Activated T-helper 2 cell treated with anti-CD3 and anti-CD28 coated beads, Interferon-gamma antibody, Interleukin-2, Interleukin-4, amounts not matched to agents 10 μg/mL and 5 μg/mL and 100 μg/mL, durations not matched to agents 14 hours and 24 hours and 36 hours (primary cell): ENCODE measurements around the gene WDR20. TPM values are rescaled to one million over a fixed set of nuclear protein-coding genes. Genes with fewer than 3 reads are reported as not detected.
A peak's percentile ranks its signal among the peaks of the same experiment; 100 is the strongest.

Experiments used
- DNase-seq: peaks from one replicate; pipeline ENCODE4 v3.0.0; 2021; ENCODE audit warnings: low spot score
- H3K27ac Mint-ChIP-seq: one replicate; pipeline ENCODE4 v1.8.0; 2021; ENCODE audit warnings: mixed read lengths
- H3K27me3 Mint-ChIP-seq: one replicate; pipeline ENCODE4 v1.8.0; 2021; ENCODE audit warnings: low read depth, mixed read lengths
- H3K36me3 Mint-ChIP-seq: one replicate; pipeline ENCODE4 v1.8.0; 2021; ENCODE audit warnings: low read depth, mixed read lengths
- H3K4me1 Mint-ChIP-seq: one replicate; pipeline ENCODE4 v1.8.0; 2021; ENCODE audit warnings: low read depth, mixed read lengths
- H3K4me3 Mint-ChIP-seq: one replicate; pipeline ENCODE4 v1.8.0; 2021; ENCODE audit warnings: low read depth, mild to moderate bottlenecking, moderate library complexity, mixed read lengths
- H3K9me3 Mint-ChIP-seq: one replicate; pipeline ENCODE4 v1.8.0; 2021; ENCODE audit warnings: mixed read lengths
- intact Hi-C: fragments of 100-400 bp; cut with micrococcal nuclease; formaldehyde crosslinking; loops from one replicate; pipeline ENCODE4 v1.15.1; 2023
- total RNA-seq: library from RNA; stranded (reverse); gene quantifications from 2 replicates; pipeline ENCODE4 v1.2.3, GENCODE V29; 2022

The WDR20 gene
- total RNA-seq, 1 donor from 2014 or later, result 37.0 TPM

DNA sequence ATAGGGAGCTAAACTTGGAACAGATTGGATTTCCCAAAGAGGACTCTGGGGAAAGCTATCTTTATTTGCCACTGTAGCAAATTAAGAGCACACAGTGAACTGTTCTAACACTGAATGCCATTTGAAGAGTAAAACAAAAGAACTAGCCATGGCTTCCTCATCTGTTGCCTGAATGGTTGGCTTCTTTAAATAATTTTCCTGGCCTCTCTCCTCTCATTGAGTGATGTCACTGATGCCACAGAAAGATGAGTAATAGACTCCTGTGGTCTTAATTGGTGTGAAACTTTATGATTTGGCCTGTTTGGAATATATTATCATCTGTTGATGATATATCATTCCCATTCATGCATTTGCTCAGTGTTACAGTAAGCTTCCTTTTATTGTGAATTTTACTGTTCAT lies 42.5 kb downstream of the WDR20 start:
- H3K4me3 Mint-ChIP-seq, result no peak overlapping the region
- no peaks in the 10 kb centered on the region for H3K9me3 Mint-ChIP-seq
- intact Hi-C loops, result loop anchor here (5.0 kb wide), 1 partner anchor 40 kb away; no protein-coding TSS in a partner anchor
- no peak for DNase-seq
- H3K27me3 Mint-ChIP-seq, result no peaks in the 10 kb centered on the region
- H3K36me3 Mint-ChIP-seq, result no peaks in the 10 kb centered on the region
- no peak overlapping the region for H3K27ac Mint-ChIP-seq
- peaks cover 50% of the 10 kb centered on the region for H3K4me1 Mint-ChIP-seq

DNA sequence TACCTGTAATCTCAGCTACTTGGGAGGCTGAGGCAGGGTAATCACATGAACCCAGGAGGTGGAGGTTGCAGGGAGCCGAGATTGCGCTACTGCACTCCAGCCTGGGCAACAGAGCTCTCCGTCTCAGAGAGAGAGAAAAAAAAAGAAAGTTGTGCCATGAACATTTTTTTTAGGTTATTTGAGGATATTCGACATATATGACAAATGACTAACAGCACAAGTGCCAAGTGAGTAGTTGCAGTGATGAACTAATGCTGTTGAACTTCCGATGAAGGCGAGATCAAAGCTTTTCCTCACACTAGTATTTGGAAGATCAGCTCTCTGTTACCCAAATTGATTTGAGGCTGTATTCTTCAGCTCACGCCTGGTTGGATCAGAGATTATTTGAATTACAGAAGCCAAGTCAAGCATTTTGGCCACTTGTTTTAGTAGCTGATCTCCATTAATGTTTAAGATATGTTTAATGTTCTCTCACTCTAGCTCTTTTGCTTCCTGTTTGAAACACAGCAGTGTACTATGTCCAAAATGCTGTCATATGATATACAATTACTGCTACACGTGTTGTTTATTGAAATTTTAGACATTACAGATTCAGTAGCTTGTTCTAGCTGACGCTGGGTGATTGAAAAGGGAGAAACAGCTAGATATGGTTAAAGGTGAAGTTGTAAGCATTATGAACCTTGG lies 43.4 kb downstream of the WDR20 start:
- Mint-ChIP-seq H3K9me3 (no peaks in the 10 kb centered on the region), H3K4me1 (peaks cover 48% of the 10 kb centered on the region), H3K27ac (peak overlapping the region; percentile 83), H3K27me3 (no peaks in the 10 kb centered on the region), H3K4me3 (no peak overlapping the region), H3K36me3 (no peaks in the 10 kb centered on the region)
- intact Hi-C loops, result loop anchor here (5.0 kb wide), 1 partner anchor 41 kb away; no protein-coding TSS in a partner anchor
- DNase-seq, result no peak

DNA sequence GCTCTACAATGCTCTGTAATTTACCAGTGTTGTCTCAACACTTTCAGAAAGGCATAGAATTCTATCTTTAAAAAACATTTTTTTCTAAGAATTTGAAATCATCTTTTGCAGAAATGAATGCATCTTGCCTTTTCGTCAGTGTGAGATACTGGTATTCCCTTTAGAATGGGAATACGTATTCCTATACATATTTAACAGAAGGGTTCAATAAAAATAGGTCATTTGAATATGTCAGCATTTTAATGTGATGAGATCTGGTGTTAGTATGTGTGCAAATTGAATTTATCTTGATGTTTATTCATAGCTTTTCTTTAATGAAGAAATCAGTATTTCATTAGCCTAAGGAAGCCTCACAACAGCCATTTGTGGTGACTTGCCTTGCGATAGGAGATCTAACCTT lies 44.2 kb downstream of the WDR20 start:
- peaks cover 45% of the 10 kb centered on the region for H3K4me1 Mint-ChIP-seq
- no peaks in the 10 kb centered on the region for H3K36me3 Mint-ChIP-seq
- DNase-seq, result no peak
- H3K27ac Mint-ChIP-seq, result peak overlapping the region; percentile 83
- intact Hi-C loops, result loop anchor here (5.0 kb wide), 1 partner anchor 42 kb away; no protein-coding TSS in a partner anchor
- no peaks in the 10 kb centered on the region for H3K27me3 Mint-ChIP-seq
- H3K4me3 Mint-ChIP-seq, result peak overlapping the region; percentile 27
- H3K9me3 Mint-ChIP-seq, result no peaks in the 10 kb centered on the region

DNA sequence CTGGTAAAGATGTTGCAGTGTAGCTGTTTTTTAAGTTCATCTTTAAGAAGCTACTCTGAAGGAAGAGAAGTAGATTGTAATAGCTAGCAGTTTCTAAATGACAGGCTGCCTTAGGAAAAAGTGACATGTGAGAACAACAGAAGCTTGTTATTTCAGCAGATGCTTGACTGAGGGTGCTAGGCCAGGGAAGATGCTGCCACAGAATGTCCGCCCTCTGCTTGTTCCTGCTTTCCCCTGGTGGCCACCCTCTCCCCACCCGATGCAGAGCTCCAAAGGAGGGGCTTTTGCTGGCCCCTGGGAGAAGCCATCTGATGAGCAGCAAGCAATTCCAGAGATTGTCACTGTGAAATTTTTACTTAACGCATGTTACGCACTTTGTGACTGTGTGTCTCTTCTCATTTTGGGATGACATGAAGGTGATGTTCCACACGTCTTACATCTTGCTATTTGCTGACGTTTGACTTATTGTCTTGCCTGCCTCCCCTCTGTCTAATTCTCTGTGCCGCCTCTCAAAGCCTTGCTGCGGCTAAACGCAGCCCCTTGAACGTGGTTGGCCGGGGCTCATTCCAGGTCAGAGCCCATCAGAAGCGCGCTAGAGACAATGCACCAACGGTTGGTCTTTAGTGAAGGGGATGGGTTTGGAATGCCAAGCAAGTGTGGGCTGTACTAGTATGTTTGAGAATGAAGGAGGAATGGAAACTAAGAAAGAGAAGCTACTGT lies 44.8 kb downstream of the WDR20 start:
- intact Hi-C loops, result loop anchor here (5.0 kb wide), 1 partner anchor 42 kb away; no protein-coding TSS in a partner anchor
- peak overlapping the region; percentile 83 for H3K27ac Mint-ChIP-seq
- H3K27me3 Mint-ChIP-seq, result no peaks in the 10 kb centered on the region
- peak overlapping the region; percentile 27 for H3K4me3 Mint-ChIP-seq
- H3K9me3 Mint-ChIP-seq, result no peaks in the 10 kb centered on the region
- DNase-seq, result no peak
- H3K4me1 Mint-ChIP-seq, result peaks cover 45% of the 10 kb centered on the region
- H3K36me3 Mint-ChIP-seq, result no peaks in the 10 kb centered on the region

DNA sequence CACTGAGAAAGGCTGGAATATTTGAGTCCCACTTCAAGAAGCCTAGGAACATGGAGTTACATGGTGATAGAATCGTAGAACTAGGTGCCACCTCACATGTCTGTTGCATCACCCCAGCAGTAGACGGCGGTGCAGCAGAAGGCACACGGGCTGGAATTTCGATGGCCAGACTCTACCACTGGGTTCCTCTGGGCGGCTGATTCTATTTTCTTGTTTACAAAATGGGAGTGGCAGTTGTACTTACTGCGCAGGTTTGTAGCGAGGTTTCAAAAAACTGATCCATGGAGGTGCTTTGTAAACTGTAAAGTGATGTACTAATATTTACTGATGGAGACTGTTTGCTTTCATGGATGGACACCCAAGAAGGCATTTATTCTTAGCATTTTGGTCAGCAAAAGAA lies 45.7 kb downstream of the WDR20 start:
- no peak overlapping the region for H3K4me3 Mint-ChIP-seq
- H3K27me3 Mint-ChIP-seq, result no peaks in the 10 kb centered on the region
- intact Hi-C loops, result no loop called here
- peak overlapping the region; percentile 83 for H3K27ac Mint-ChIP-seq
- DNase-seq, result no peak
- H3K4me1 Mint-ChIP-seq, result peaks cover 47% of the 10 kb centered on the region
- no peaks in the 10 kb centered on the region for H3K36me3 Mint-ChIP-seq
- H3K9me3 Mint-ChIP-seq, result no peaks in the 10 kb centered on the region

DNA sequence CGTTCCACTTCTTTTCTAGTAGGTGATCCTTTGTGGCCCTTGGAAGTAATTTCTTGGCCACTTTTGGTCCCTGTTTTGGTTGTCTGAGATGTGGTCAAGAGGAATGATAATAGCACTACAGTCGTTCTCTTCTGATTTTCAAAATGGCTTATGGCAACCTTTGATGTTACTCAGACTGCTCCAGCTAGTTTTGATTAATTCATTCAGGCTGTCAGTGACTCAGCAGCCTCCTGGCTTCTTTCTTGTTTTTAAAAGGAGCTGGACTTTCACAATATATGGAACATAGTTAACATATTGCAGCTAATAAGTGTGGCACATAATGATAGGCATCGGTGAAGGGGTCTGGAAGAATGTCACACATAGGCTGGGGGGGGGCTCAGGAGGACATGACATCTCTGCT lies 47.3 kb downstream of the WDR20 start:
- Mint-ChIP-seq H3K4me1 (peaks cover 37% of the 10 kb centered on the region), H3K36me3 (no peaks in the 10 kb centered on the region), H3K4me3 (no peak overlapping the region), H3K9me3 (no peaks in the 10 kb centered on the region), H3K27ac (no peak overlapping the region), H3K27me3 (no peaks in the 10 kb centered on the region)
- no peak for DNase-seq
- intact Hi-C loops, result no loop called here

DNA sequence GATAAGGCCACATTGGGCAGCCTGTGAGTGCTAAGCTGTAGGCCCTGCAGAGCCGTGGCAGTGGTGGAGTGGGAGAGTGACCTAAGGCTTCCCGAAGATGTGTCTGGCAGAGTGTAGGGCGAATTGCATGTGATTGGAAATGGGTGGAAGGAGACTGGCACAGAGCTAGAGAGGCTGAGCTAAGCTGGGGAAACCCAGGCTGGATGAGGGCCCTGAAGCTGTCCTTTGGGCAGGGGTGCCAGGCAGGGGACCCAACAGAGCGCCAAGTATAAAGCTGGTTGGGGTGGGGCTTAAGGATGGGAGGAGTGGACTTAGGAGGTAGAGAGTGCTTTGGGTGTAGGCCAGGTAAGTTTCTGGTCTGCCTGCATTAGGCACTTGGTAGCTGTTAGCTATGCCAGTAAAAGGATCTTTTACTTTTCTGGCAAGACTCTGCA lies 47.9 kb downstream of the WDR20 start:
- Mint-ChIP-seq H3K27me3 (no peaks in the 10 kb centered on the region), H3K9me3 (no peaks in the 10 kb centered on the region), H3K4me3 (no peak overlapping the region), H3K27ac (no peak overlapping the region), H3K4me1 (peaks cover 34% of the 10 kb centered on the region), H3K36me3 (no peaks in the 10 kb centered on the region)
- DNase-seq, result no peak
- intact Hi-C loops, result no loop called here

DNA sequence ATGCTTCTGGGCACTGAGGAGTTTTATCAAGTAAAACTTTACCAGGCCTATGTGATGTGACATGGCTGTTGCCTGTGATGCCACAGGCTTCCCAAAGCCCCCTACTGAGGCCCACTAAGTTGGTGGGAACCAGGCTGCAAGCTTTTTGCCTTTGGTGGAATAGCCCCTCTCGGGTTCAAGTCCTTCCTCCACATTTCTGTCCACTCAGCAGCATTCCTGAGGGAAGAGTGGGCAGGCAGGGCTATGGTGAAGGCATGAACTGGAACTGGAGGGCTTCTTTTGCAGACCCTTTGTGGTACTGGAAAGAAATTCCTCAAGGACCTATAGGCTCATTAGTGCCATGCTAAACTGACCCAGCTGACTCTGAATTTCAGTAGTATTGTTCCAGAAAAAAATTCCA lies 48.5 kb downstream of the WDR20 start:
- no peaks in the 10 kb centered on the region for H3K27me3 Mint-ChIP-seq
- H3K4me3 Mint-ChIP-seq, result no peak overlapping the region

DNA sequence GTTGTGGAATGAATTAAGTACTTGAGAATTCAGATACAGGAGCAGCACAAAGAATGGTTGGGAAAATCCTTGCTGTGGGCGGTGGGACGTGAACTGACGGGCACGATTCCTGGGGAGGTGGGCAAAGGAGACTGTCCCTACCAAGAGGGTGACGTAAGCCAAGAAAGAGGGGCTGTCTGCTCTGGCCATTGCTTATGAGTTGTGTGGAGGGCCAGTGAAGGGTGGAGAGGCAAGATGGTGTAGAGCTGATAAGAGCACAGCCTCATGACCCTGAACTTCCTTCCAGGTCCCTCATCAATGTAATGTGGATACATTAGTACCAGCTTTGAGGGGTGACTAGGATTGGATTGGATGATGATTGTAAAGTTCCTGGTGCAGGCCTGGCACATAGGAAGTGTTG lies 50.2 kb downstream of the WDR20 start:
- no peak overlapping the region for H3K4me3 Mint-ChIP-seq
- no peak for DNase-seq

More for the DNA sequence above, 48.5 kb downstream of the WDR20 start:
- no peaks in the 10 kb centered on the region for H3K9me3 Mint-ChIP-seq
- no peak overlapping the region for H3K27ac Mint-ChIP-seq
- no peaks in the 10 kb centered on the region for H3K36me3 Mint-ChIP-seq
- DNase-seq, result no peak
- peaks cover 30% of the 10 kb centered on the region for H3K4me1 Mint-ChIP-seq
- intact Hi-C loops, result no loop called here

DNA sequence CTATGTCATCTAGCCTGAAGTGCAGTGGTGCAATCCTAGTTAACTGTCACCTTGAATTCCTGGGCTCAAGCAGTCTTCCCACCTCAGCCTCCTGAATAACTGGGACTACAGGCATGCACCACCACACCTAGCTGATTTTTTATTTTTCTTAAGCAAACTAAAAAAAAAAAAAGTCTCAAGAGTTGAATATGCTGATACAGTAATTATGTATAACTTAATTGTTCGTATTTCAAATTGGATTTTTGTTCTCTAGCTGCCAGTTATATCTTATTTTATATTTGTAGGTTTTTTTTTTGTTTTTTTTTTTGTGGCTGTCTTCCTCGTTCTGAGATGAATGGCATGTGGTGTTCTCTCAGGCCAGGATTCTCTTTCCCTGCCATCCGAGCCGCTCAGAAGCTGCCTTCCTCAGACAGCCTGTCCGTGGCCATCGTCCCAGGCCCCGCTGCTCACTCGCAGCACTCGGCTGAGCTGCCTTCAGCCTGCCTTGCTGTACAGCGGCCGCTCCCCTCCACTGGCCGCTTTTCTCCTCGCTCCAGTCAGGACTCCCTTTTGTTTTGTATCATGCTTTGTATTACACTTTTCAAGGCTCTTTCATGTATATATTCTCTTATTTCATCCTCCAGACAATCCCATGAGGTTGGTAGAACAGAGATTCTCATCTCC lies 53.3 kb downstream of the WDR20 start:
- Mint-ChIP-seq H3K27ac (no peak overlapping the region), H3K4me3 (no peak overlapping the region), H3K27me3 (no peaks in the 10 kb centered on the region), H3K9me3 (no peaks in the 10 kb centered on the region), H3K4me1 (peaks cover 12% of the 10 kb centered on the region), H3K36me3 (peaks cover 24% of the 10 kb centered on the region)
- no peak for DNase-seq
- intact Hi-C loops, result no loop called here

More for the DNA sequence above, 50.2 kb downstream of the WDR20 start:
- H3K4me1 Mint-ChIP-seq, result peaks cover 14% of the 10 kb centered on the region
- no peaks in the 10 kb centered on the region for H3K27me3 Mint-ChIP-seq
- intact Hi-C loops, result no loop called here
- no peak overlapping the region for H3K27ac Mint-ChIP-seq
- no peaks in the 10 kb centered on the region for H3K9me3 Mint-ChIP-seq
- peaks cover 1% of the 10 kb centered on the region for H3K36me3 Mint-ChIP-seq

DNA sequence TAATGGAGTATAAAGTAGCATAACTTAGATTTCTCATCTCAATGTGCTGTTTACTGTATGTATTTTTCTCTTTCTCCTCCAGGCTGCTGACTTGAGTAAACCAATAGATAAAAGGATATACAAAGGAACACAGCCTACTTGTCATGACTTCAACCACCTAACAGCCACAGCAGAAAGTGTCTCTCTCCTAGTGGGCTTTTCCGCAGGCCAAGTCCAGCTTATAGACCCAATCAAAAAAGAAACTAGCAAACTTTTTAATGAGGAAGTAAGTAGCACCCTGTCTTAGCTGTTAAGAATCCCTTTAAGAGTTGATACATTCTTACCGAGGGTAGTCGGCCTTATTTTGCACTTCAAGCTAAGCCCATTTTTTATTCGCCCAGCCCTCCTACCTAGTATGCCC lies 55.2 kb downstream of the WDR20 start:
- intact Hi-C loops, result no loop called here
- Mint-ChIP-seq H3K4me3 (no peak overlapping the region), H3K36me3 (peaks cover 39% of the 10 kb centered on the region), H3K27me3 (no peaks in the 10 kb centered on the region), H3K9me3 (no peaks in the 10 kb centered on the region), H3K4me1 (peaks cover 13% of the 10 kb centered on the region), H3K27ac (no peak overlapping the region)
- DNase-seq, result no peak

DNA sequence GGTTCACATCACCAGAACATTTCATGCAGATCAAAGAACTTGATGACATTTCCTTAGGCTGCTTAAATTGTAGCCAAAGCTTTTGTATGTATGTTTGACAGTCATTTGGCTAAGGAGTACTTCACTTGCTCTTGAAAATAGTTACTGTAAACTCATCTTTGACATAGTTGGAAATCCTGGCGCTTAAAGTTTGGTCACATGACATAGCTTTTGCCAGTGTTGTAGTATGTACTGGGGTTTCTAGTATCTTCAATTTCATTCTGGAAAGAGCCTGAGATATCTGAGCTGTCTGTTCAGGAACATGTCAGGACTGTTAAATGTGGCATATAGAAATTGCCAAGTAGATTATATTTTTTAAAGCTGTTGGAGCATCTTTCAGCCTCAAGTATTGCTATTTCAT lies 55.7 kb downstream of the WDR20 start:
- Mint-ChIP-seq H3K4me1 (peaks cover 17% of the 10 kb centered on the region), H3K27ac (no peak overlapping the region)

More for the DNA sequence above, 55.7 kb downstream of the WDR20 start:
- Mint-ChIP-seq H3K27me3 (no peaks in the 10 kb centered on the region), H3K9me3 (no peaks in the 10 kb centered on the region), H3K4me3 (no peak overlapping the region), H3K36me3 (peaks cover 45% of the 10 kb centered on the region)
- DNase-seq, result no peak
- intact Hi-C loops, result no loop called here
